OCI-LY1 (cell line): ENCODE data around the gene LST1.

Experiments used
- H2AFZ ChIP-seq: fragments of 200-600 bp; sonication (generic), shearing (Covaris generic); 2 replicates; pipeline ENCODE4 v1.6.0; 2014; ENCODE audit warnings: antibody characterized with exemption, mild to moderate bottlenecking, low read length
- H3F3A ChIP-seq: fragments of 200-600 bp; sonication (generic), shearing (Covaris generic); 2 replicates; pipeline ENCODE4 v1.6.0; 2014; ENCODE audit warnings: mild to moderate bottlenecking, antibody characterized with exemption, low read length, moderate library complexity; ENCODE audit not compliant: insufficient read depth
- H3K27ac ChIP-seq: fragments of 200-600 bp; sonication (generic); 2 replicates; pipeline ENCODE4 v1.5.1; 2014; ENCODE audit warnings: low read length, mixed run types, mild to moderate bottlenecking, low read depth; ENCODE audit not compliant: poor library complexity, severe bottlenecking
- H3K27me3 ChIP-seq: fragments of 200-600 bp; sonication (generic); 2 replicates; pipeline ENCODE4 v1.6.0; 2014; ENCODE audit warnings: antibody characterized with exemption, mild to moderate bottlenecking, low read length, moderate library complexity; ENCODE audit not compliant: insufficient read depth
- H3K36me3 ChIP-seq: fragments of 200-600 bp; sonication (generic); 2 replicates; pipeline ENCODE4 v1.6.1; 2014; ENCODE audit warnings: mild to moderate bottlenecking, antibody characterized with exemption, low read length, moderate library complexity, mixed read lengths; ENCODE audit not compliant: insufficient read depth
- H3K4me1 ChIP-seq: fragments of 200-600 bp; sonication (generic); 2 replicates; pipeline ENCODE4 v1.5.1; 2014; ENCODE audit warnings: mild to moderate bottlenecking, low read length, moderate library complexity; ENCODE audit not compliant: insufficient read depth, severe bottlenecking
- H3K4me2 ChIP-seq: fragments of 200-600 bp; sonication (generic), shearing (Covaris generic); 2 replicates; pipeline ENCODE4 v1.6.1; 2014; ENCODE audit warnings: low read length
- H3K4me3 ChIP-seq: fragments of 200-600 bp; sonication (generic); 2 replicates; pipeline ENCODE4 v1.5.1; 2014; ENCODE audit warnings: low read length, low read depth, mild to moderate bottlenecking, mixed read lengths; ENCODE audit not compliant: poor library complexity, severe bottlenecking
- H3K79me2 ChIP-seq: fragments of 200-600 bp; shearing (Covaris generic); 2 replicates; pipeline ENCODE4 v1.6.1; 2016; ENCODE audit warnings: mixed run types, low read length, mixed read lengths; ENCODE audit not compliant: insufficient read depth
- H3K9ac ChIP-seq: fragments of 200-600 bp; sonication (generic), shearing (Covaris generic); 2 replicates; pipeline ENCODE4 v1.6.1; 2014; ENCODE audit warnings: mild to moderate bottlenecking, low read length, mixed read lengths
- H3K9me2 ChIP-seq: fragments of 200-600 bp; sonication (generic), shearing (Covaris generic); 2 replicates; pipeline ENCODE4 v1.6.1; 2014; ENCODE audit warnings: low read depth, mild to moderate bottlenecking, low read length, mixed read lengths
- H3K9me3 ChIP-seq: fragments of 200-600 bp; shearing (Covaris generic); 2 replicates; pipeline ENCODE4 v1.6.1; 2014; ENCODE audit warnings: low read length, mixed read lengths
- H4K20me1 ChIP-seq: fragments of 200-600 bp; sonication (generic), shearing (Covaris generic); 2 replicates; pipeline ENCODE4 v1.6.0; 2016; ENCODE audit warnings: mild to moderate bottlenecking, low read length; ENCODE audit not compliant: insufficient read depth
- CTCF ChIP-seq: fragments of 200-600 bp; sonication (generic), shearing (Covaris generic); IDR thresholded peaks from 2 replicates; pipeline ENCODE4 v1.5.1; 2017; ENCODE audit warnings: mild to moderate bottlenecking, antibody characterized with exemption, low read length, moderate library complexity, mixed read lengths
- EZH2 ChIP-seq: fragments of 200-600 bp; sonication (generic), shearing (Covaris generic); IDR thresholded peaks from 2 replicates; pipeline ENCODE4 v1.8.0; 2017; ENCODE audit warnings: borderline replicate concordance, mixed run types, mild to moderate bottlenecking, antibody characterized with exemption, low read length, moderate library complexity, mixed read lengths

Gene LST1

GRCh38 chr6:31559958-31560696, 25.9 kb upstream of the LST1 start:
- peak overlapping the region; percentile 56 for H3K4me2 ChIP-seq
- H3K27me3 ChIP-seq, result no peaks in the 10 kb centered on the region
- TF ChIP-seq CTCF, result no peak
- TF ChIP-seq EZH2, result no peak
- peaks cover 14% of the 10 kb centered on the region for H3K36me3 ChIP-seq
- H3K79me2 ChIP-seq, result no peaks in the 10 kb centered on the region
- no peaks in the 10 kb centered on the region for H3K9me3 ChIP-seq
- H3F3A ChIP-seq, result peaks cover 16% of the 10 kb centered on the region; the same call in 1 of the 2 replicates
- H4K20me1 ChIP-seq, result no peaks in the 10 kb centered on the region
- H3K9ac ChIP-seq, result peak overlapping the region; percentile 48
- no peak overlapping the region for H2AFZ ChIP-seq
- H3K27ac ChIP-seq, result peak overlapping the region; percentile 94
- peaks cover 59% of the 10 kb centered on the region for H3K4me1 ChIP-seq
- H3K4me3 ChIP-seq, result peak overlapping the region; percentile 27
- H3K9me2 ChIP-seq, result no peaks in the 10 kb centered on the region

GRCh38 chr6:31560697-31561058, 25.4 kb upstream of the LST1 start:
- no peaks in the 10 kb centered on the region for H3K79me2 ChIP-seq
- H3F3A ChIP-seq, result peaks cover 16% of the 10 kb centered on the region; the same call in 1 of the 2 replicates
- H3K9me3 ChIP-seq, result no peaks in the 10 kb centered on the region
- H3K36me3 ChIP-seq, result peaks cover 14% of the 10 kb centered on the region
- no peaks in the 10 kb centered on the region for H3K27me3 ChIP-seq
- peak overlapping the region; percentile 56 for H3K4me2 ChIP-seq
- TF ChIP-seq CTCF, result no peak
- no peaks in the 10 kb centered on the region for H4K20me1 ChIP-seq
- H3K9ac ChIP-seq, result peak overlapping the region; percentile 48; the same call in 1 of the 2 replicates
- peaks cover 59% of the 10 kb centered on the region for H3K4me1 ChIP-seq
- H3K4me3 ChIP-seq, result no peak overlapping the region
- H3K9me2 ChIP-seq, result no peaks in the 10 kb centered on the region
- H3K27ac ChIP-seq, result peak overlapping the region; percentile 94
- H2AFZ ChIP-seq, result no peak overlapping the region

GRCh38 chr6:31567531-31568370, 18.3 kb upstream of the LST1 start:
- Histone ChIP-seq H3K27ac (no peak overlapping the region), H3K9me2 (no peaks in the 10 kb centered on the region), H3K36me3 (no peaks in the 10 kb centered on the region), H3K9ac (no peak overlapping the region), H3K9me3 (no peaks in the 10 kb centered on the region), H3K4me3 (no peak overlapping the region), H2AFZ (no peak overlapping the region), H3K27me3 (no peaks in the 10 kb centered on the region), H3K4me1 (peaks cover 43% of the 10 kb centered on the region), H3K4me2 (no peak overlapping the region), H3K79me2 (no peaks in the 10 kb centered on the region), H3F3A (no peaks in the 10 kb centered on the region), H4K20me1 (no peaks in the 10 kb centered on the region)
- no peak for TF ChIP-seq EZH2
